ENCODE results near the gene PLXNB1.

GRCh38 chr3:48420561-48420960 is 9.3 kb downstream of the PLXNB1 start:
- TF ChIP-seq EZH2 (IDR thresholded peaks at IDR 0.05; ENCODE audit: low read depth), result no peak
- TF ChIP-seq, protein P1, sequence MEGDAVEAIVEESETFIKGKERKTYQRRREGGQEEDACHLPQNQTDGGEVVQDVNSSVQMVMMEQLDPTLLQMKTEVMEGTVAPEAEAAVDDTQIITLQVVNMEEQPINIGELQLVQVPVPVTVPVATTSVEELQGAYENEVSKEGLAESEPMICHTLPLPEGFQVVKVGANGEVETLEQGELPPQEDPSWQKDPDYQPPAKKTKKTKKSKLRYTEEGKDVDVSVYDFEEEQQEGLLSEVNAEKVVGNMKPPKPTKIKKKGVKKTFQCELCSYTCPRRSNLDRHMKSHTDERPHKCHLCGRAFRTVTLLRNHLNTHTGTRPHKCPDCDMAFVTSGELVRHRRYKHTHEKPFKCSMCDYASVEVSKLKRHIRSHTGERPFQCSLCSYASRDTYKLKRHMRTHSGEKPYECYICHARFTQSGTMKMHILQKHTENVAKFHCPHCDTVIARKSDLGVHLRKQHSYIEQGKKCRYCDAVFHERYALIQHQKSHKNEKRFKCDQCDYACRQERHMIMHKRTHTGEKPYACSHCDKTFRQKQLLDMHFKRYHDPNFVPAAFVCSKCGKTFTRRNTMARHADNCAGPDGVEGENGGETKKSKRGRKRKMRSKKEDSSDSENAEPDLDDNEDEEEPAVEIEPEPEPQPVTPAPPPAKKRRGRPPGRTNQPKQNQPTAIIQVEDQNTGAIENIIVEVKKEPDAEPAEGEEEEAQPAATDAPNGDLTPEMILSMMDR (conservative IDR thresholded peaks at IDR 0.05), result no peak

Measured in PC-9 (cell line).